ENCODE measurements around the gene ATXN2. TPM values are rescaled to one million over a fixed set of nuclear protein-coding genes. Genes with fewer than 3 reads are reported as not detected.

The ATXN2 gene, protein sequence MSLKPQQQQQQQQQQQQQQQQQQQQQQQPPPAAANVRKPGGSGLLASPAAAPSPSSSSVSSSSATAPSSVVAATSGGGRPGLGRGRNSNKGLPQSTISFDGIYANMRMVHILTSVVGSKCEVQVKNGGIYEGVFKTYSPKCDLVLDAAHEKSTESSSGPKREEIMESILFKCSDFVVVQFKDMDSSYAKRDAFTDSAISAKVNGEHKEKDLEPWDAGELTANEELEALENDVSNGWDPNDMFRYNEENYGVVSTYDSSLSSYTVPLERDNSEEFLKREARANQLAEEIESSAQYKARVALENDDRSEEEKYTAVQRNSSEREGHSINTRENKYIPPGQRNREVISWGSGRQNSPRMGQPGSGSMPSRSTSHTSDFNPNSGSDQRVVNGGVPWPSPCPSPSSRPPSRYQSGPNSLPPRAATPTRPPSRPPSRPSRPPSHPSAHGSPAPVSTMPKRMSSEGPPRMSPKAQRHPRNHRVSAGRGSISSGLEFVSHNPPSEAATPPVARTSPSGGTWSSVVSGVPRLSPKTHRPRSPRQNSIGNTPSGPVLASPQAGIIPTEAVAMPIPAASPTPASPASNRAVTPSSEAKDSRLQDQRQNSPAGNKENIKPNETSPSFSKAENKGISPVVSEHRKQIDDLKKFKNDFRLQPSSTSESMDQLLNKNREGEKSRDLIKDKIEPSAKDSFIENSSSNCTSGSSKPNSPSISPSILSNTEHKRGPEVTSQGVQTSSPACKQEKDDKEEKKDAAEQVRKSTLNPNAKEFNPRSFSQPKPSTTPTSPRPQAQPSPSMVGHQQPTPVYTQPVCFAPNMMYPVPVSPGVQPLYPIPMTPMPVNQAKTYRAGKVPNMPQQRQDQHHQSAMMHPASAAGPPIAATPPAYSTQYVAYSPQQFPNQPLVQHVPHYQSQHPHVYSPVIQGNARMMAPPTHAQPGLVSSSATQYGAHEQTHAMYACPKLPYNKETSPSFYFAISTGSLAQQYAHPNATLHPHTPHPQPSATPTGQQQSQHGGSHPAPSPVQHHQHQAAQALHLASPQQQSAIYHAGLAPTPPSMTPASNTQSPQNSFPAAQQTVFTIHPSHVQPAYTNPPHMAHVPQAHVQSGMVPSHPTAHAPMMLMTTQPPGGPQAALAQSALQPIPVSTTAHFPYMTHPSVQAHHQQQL
- total RNA-seq, result 14.2 and 20.9 TPM in 2 replicates

DNA sequence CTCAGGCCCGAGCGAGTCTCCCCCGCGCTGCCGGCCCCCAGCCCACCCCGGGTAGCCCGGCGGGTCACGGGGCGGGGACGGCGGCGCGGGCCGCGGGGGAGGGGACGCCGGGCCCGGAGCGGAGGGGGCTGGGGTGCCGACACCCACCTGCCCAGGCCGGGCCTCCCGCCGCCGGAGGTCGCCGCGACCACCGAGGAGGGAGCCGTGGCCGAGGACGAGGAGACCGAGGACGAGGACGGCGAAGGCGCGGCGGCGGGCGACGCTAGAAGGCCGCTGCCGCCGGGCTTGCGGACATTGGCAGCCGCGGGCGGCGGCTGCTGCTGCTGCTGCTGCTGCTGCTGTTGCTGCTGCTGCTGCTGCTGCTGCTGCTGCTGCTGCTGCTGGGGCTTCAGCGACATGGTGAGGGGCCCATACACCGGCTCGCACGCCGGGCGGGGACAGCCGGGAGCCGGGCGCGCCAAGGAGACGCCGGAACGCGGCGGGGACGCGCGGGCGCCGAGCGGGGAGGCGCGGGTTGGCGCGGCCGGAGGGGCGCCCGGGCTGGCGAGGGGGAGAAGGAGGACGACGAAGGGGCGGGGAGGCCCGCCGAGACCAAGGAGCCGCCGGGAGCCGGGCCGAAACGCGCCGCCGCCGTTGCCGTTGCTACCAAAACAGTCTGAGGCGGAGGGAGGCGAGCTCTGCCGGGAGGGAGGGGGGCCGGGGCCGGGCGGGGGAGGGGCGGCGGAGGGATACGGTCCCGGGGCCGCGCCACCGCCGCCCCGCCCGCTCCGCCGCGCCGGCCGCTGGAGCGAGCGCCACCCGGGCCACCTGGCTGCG lies at the start of gene ATXN2:
Gene ATXN2 (minus strand): TSS at position 679 of the 816 bp plus-strand sequence. CDS start 281 bp downstream, at position 398.

GRCh38 chr12:111405859-111406473 lies 193.1 kb downstream of the ATXN2 start, which contains the start of gene SH2B3:
Gene SH2B3, plus strand, starts transcription at chr12:111405923. Its CDS starts 12,223 bp downstream, at chr12:111418146.

Other genes starting within 250 kb of the ATXN2 start
- 9.5 and 18.3 TPM in 2 replicates for gene PHETA1, start 230.2 kb downstream of the ATXN2 start, total RNA-seq
- 22.2 and 23.6 TPM in 2 replicates for gene SH2B3, start 193.4 kb downstream of the ATXN2 start, total RNA-seq
- 11.8 and 11.9 TPM in 2 replicates for gene BRAP, start 86.6 kb upstream of the ATXN2 start, total RNA-seq
- gene ACAD10, start 86.7 kb upstream of the ATXN2 start, total RNA-seq, result 12.0 and 22.8 TPM in 2 replicates
- 77.8 and 98.0 TPM in 2 replicates for gene ALDH2, start 167.6 kb upstream of the ATXN2 start, total RNA-seq
- gene MAPKAPK5, start 242.9 kb upstream of the ATXN2 start, total RNA-seq, result 21.6 and 23.0 TPM in 2 replicates